ENCODE results near the gene LRRC58.

GRCh38 chr3:120352017-120352416 lies 2.9 kb upstream of the LRRC58 start:
- TF ChIP-seq POLR2A (IDR thresholded peaks at IDR 0.05), result no peak
- TF ChIP-seq CTCF (IDR thresholded peaks at IDR 0.05), result no peak
